AG09319 (cell line): ENCODE data around the gene TUBA8.
A peak's percentile ranks its signal among the peaks of the same experiment; 100 is the strongest.
"Not testable (repeated sequence)": the region's sequence is repeated elsewhere in the genome, so short reads cannot be mapped to it uniquely, and the experiment has no call there.

ENCODE experiments used
- DNase-seq: peaks from one replicate; pipeline ENCODE4 v3.0.0-alpha.2; 2010; ENCODE audit warnings: low read depth; ENCODE audit errors: extremely low read depth
- CTCF ChIP-seq: IDR thresholded peaks from 2 replicates; pipeline ENCODE4 v1.5.1; 2011; ENCODE audit warnings: low read depth, mild to moderate bottlenecking, inconsistent platforms, low read length, moderate library complexity

TUBA8 gene

DNA sequence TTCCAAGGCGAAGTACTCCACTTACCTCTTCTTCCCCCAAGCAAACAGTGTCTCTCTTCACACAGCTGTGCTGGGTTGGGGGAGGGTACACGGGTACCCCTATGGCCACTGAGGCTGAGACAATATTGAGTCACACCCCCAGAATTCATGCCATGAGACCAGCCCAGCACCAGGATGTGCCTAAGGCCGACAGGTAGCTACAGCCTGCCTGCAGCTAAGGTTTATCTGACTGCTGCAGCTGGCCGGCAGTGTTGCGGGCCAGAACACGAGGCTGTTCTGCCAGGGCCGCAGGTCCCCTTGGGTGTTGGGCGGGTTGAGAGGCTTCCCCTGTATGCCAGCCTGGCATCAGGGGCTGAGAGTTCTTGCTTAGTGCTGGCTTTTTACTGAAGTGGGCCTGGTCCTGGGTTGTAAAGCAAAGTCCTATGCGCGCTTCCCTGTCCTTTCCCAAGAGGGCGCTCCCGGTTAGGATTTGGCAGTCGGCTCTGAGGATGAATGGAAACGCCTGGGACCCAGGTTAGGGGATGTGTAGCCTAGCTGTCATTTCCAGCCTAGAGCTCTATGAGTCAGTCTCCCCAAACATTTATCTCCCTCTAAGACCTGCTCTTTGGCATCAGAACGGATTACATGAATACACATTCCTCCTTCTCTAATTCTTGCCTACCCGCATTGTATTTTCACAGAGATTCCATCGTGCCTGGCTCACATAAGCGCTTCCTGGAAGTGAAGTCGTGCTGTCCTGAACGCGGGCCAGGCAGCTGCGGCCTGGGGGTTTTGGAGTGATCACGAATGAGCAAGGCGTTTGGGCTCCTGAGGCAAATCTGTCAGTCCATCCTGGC lies 46.5 kb downstream of the TUBA8 start:
- TF ChIP-seq CTCF, result peak; percentile 94
- peak; percentile 97 for DNase-seq

- TF ChIP-seq CTCF, result no peak
- DNase-seq, result no peak
Measured at GRCh38 chr22:18157714-18158028, 47.1 kb downstream of the TUBA8 start.

- DNase-seq, result not testable (repeated sequence)
Measured at GRCh38 chr22:18160641-18161040, 50.0 kb downstream of the TUBA8 start.

DNA sequence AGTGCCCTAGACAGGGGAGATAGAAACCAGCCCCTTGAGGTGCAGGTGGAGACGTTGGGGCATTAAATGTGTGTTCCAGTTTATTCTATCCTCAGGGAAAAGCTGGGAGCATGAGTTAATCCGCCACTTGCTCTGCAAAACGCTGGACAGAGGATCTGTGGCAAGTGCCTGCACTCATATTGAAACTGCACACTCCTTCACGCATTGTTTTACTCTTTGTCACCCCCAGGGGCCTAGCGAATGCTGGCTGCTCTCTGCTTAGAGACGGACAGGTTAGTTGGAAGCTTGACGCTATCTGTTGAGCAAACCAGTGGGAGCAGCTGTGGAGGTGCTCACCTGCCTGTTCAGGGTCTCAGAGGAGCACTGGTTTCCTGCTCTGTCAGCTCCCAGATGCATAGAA lies 53.2 kb downstream of the TUBA8 start:
- DNase-seq, result not testable (repeated sequence)

DNA sequence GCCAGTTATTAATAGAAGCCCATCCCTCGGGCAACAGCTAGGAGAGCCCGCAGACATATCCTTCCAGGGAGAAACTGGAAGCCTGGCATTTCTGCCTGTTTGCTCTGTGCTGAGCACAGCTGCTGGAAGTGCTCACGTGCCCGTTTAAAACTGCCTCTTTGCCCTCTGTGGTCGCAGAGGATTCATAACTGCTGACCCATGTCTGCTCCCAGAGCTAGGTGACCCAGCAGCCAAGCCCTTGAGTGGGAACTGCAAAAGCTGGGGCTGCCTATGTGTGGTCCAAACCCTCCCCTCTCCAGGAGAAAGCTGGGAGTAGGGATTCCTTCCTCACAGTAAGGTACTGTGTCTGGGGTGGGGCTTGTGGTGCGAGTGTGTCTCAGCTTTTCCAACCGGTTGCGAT lies 54.0 kb downstream of the TUBA8 start:
- not testable (repeated sequence) for DNase-seq

- not testable (repeated sequence) for DNase-seq
Measured at GRCh38 chr22:18165356-18165755, 54.7 kb downstream of the TUBA8 start.

DNA sequence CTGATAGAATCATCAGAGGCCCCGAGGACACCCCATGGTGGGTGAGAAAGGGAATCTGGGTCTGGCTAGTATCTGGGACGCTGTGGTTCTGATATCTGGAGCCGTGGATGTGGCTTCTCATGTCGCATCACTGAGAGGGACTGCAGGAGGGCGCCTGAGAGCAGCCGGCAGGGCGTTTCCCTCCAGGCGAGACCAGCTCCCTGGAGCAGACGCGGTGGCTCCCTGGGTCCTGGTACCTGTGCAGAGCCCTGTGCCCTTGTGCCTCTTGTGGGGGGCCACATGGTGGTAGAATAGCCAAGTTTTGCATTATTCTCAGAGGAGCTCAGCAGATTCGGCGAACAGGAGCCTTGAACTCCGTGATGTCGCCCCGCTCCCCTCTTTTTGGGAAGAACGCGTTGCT lies 59.7 kb downstream of the TUBA8 start:
- DNase-seq, result not testable (repeated sequence)

GRCh38 chr22:18172203-18172602 lies 61.6 kb downstream of the TUBA8 start:
- DNase-seq, result peak; percentile 18

- DNase-seq, result not testable (repeated sequence)
Measured at GRCh38 chr22:18172776-18173175, 62.2 kb downstream of the TUBA8 start.

DNA sequence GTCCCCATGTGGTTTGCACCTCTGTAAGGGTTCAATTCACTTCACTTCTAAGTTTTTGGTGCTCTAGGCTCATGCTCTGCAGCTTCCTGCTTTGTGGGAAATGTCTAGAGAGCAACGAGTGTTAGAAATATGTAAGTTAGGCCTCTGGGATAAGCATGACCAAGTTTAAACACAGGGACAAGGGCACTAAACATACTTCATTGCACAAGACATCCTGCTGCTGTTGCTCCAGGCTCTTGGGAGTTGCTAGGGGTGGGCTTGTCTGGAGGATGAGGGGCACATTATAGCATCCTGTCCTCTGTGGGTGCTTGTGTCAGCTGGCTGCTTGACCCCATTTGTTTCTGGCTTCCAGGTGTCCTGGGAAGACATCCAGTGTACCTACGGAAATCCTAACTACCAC lies 62.8 kb downstream of the TUBA8 start:
- DNase-seq, result not testable (repeated sequence)
